HCT116 (cell line): ENCODE data around the gene BRWD1. TPM values are rescaled to one million over a fixed set of nuclear protein-coding genes. Genes with fewer than 3 reads are reported as not detected.

Source experiments
- total RNA-seq: library from RNA; stranded (reverse); gene quantifications from one replicate; pipeline ENCODE4 v1.2.1, GENCODE V29; 2021; ENCODE audit not compliant: unreplicated experiment

The BRWD1 gene
- total RNA-seq, 1 experiment from 2014 or later: 33.1 TPM

Other genes starting within 250 kb of the BRWD1 start
- 83.7 TPM for gene PSMG1, start 130.2 kb downstream of the BRWD1 start, total RNA-seq
- gene HMGN1, start 35.5 kb upstream of the BRWD1 start, total RNA-seq: 399 TPM
- gene LCA5L, start 132.1 kb upstream of the BRWD1 start, total RNA-seq: 1.9 TPM
- gene SH3BGR, start 138.3 kb upstream of the BRWD1 start, total RNA-seq: 4.8 TPM